Measurements from ENCODE around the gene OR2AG1. TPM values are rescaled to one million over a fixed set of nuclear protein-coding genes. Genes with fewer than 3 reads are reported as not detected.

OR2AG1 gene
- total RNA-seq, 1 experiment from 2014 or later = not detected

DNA sequence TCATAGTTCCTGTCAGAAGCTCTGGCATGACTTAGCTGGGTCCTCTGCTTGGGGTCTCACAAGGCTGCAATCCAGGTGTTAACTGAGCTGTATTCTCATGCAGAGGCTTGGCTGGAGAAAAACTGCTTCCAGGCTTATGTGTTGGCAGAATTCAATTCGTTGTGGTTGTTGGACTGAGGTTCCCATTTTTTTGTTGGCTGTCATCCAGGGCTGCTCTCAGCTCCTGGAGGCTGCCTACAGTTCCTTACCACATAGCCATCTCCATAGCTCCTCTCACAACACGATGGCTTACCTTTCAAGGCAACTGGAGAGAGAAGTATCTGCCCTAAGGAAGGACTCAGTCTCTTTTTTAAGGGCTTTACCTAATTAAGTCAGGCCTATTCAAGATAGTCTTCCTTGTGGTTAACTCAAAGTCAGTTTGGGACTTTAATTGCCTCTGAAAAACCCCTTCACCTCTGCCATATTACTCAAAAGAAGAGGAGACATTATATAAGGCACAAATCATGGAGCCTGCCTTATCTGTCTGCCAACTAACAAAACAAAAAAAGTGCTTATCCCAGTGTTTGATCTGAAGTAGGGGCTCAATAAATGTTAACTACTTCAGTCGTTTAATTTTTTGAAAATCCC, 46.2 kb upstream of the OR2AG1 start:
- Histone ChIP-seq H3K4me3 (ENCODE audit: low read depth in 2 of 2, low read length in 2 of 2) (no peak overlapping the region), H3K27ac (ENCODE audit: low read length) (no peak overlapping the region), H3K9me3 (ENCODE audit: control insufficient read depth, insufficient read depth, low read depth, low read length) (no peaks in the 10 kb centered on the region), H3K27me3 (ENCODE audit: control insufficient read depth, insufficient read depth, low read length) (peaks cover 6% of the 10 kb centered on the region; the same call in 1 of the 2 replicates), H3K4me1 (ENCODE audit: control insufficient read depth, insufficient read depth, low read length) (0 out of 2 replicates have a peak, but pooled peaks cover 3% of the 10 kb centered on the region), H3K36me3 (ENCODE audit: control insufficient read depth, insufficient read depth, low read length) (no peaks in the 10 kb centered on the region)
- DNase-seq (ENCODE audit: low read depth, low spot score) (no peak), ATAC-seq (no peak)
- ChIA-PET POLR2A (no interaction called here), CTCF (interaction anchor here (2.5 kb wide), 1 partner anchor 20 kb away, joined by 16 read pairs; no protein-coding TSS in a partner anchor)
- in situ Hi-C loops (cut with HindIII; ENCODE audit: low pct_unique_long_range_greater_than_20kb, low sequenced_read_pairs) = no loop called here
- TF ChIP-seq TCF7L2 (IDR thresholded peaks at IDR 0.05; ENCODE audit: low read depth, low read length) = no peak
- no peak for TF ChIP-seq POLR2AphosphoS5 (IDR thresholded peaks at IDR 0.05; ENCODE audit: low read depth, low read length)
- no peak for TF ChIP-seq SIN3A (IDR thresholded peaks at IDR 0.05; ENCODE audit: borderline replicate concordance, insufficient read depth, low read depth, low read length)
- TF ChIP-seq, protein P1, sequence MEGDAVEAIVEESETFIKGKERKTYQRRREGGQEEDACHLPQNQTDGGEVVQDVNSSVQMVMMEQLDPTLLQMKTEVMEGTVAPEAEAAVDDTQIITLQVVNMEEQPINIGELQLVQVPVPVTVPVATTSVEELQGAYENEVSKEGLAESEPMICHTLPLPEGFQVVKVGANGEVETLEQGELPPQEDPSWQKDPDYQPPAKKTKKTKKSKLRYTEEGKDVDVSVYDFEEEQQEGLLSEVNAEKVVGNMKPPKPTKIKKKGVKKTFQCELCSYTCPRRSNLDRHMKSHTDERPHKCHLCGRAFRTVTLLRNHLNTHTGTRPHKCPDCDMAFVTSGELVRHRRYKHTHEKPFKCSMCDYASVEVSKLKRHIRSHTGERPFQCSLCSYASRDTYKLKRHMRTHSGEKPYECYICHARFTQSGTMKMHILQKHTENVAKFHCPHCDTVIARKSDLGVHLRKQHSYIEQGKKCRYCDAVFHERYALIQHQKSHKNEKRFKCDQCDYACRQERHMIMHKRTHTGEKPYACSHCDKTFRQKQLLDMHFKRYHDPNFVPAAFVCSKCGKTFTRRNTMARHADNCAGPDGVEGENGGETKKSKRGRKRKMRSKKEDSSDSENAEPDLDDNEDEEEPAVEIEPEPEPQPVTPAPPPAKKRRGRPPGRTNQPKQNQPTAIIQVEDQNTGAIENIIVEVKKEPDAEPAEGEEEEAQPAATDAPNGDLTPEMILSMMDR (IDR thresholded peaks at IDR 0.05) = no peak
- no peak for TF ChIP-seq REST (IDR thresholded peaks at IDR 0.05; ENCODE audit: insufficient read depth in 1 of 2, low read depth in 2 of 2, low read length in 1 of 2)
- intact Hi-C loops (cut with micrococcal nuclease; ENCODE audit: unreplicated experiment) = no loop called here
- no TSS peak for BruUV-seq (replicated peaks)

DNA sequence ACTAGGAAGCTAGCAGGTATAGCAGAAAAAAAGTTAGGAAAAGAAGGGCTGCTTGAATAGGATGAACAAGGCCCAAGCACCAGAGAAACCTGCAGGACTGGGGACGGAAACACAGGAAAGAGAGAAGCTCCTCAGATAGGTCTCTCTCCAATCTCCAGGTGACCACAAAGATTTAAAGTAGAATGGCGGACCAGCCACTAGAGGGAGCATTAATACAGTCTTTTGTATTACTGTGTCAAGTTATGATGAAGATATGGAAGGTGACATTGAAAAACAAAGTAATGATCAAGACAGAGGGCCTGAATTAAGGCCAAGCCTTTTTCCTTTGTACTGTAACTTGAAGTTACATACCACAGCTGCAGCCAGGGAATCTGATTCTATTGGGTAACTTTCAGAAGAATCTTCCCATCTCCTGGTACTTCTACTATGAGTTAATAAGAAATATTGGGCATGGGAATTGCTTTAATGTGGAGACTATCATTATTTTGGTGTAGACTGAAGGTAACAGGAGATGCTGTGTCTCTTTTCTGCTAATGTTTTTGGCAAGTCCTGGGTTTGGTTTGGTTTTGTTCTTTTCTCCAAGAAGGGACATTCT, 44.9 kb upstream of the OR2AG1 start:
- H3K9me3 ChIP-seq (ENCODE audit: control insufficient read depth, insufficient read depth, low read depth, low read length) = no peaks in the 10 kb centered on the region
- H3K4me1 ChIP-seq (ENCODE audit: control insufficient read depth, insufficient read depth, low read length) = 0 out of 2 replicates have a peak, but pooled peaks cover 3% of the 10 kb centered on the region
- ATAC-seq (peak; percentile 93), DNase-seq (ENCODE audit: low read depth, low spot score) (no peak)
- CTCF ChIA-PET = interaction anchor here (0.6 to 2.5 kb wide), 5 partner anchors 10 to 359 kb away, joined by 4 to 16 read pairs (median 8); no protein-coding TSS in a partner anchor
- peaks cover 9% of the 10 kb centered on the region; the same call in 1 of the 2 replicates for H3K27me3 ChIP-seq (ENCODE audit: control insufficient read depth, insufficient read depth, low read length)
- POLR2A ChIA-PET = interaction anchor here (0.6 kb wide), 1 partner anchor 9 kb away, joined by 3 read pairs; no protein-coding TSS in a partner anchor
- in situ Hi-C loops (cut with HindIII; ENCODE audit: low pct_unique_long_range_greater_than_20kb, low sequenced_read_pairs) = no loop called here
- H3K4me3 ChIP-seq (ENCODE audit: low read depth in 2 of 2, low read length in 2 of 2) = no peak overlapping the region
- no peak for TF ChIP-seq SIN3A (IDR thresholded peaks at IDR 0.05; ENCODE audit: borderline replicate concordance, insufficient read depth, low read depth, low read length)
- TF ChIP-seq REST (IDR thresholded peaks at IDR 0.05; ENCODE audit: insufficient read depth in 1 of 2, low read depth in 2 of 2, low read length in 1 of 2) = no peak
- TF ChIP-seq, protein P1 (IDR thresholded peaks at IDR 0.05) = peak; percentile 93
- no peak for TF ChIP-seq TCF7L2 (IDR thresholded peaks at IDR 0.05; ENCODE audit: low read depth, low read length)
- TF ChIP-seq POLR2AphosphoS5 (IDR thresholded peaks at IDR 0.05; ENCODE audit: low read depth, low read length) = no peak
- BruUV-seq (replicated peaks) = no TSS peak
- H3K27ac ChIP-seq (ENCODE audit: low read length) = no peak overlapping the region
- no peaks in the 10 kb centered on the region for H3K36me3 ChIP-seq (ENCODE audit: control insufficient read depth, insufficient read depth, low read length)
- intact Hi-C loops (cut with micrococcal nuclease; ENCODE audit: unreplicated experiment) = loop anchor here (2.0 kb wide), 1 partner anchor 19 kb away; no protein-coding TSS in a partner anchor
